Natural killer cell (primary cell): ENCODE data around the gene GABBR2. TPM values are rescaled to one million over a fixed set of nuclear protein-coding genes. Genes with fewer than 3 reads are reported as not detected.
"Not testable (repeated sequence)": the region's sequence is repeated elsewhere in the genome, so short reads cannot be mapped to it uniquely, and the experiment has no call there.

ENCODE experiments used
- ATAC-seq, 3 donors: fragments of 150-1000 bp in 2 of 3; fragments of 200-7000 bp in 1 of 3; cut with Tn5 transposase; 1 replicate in 1 of 3; 2 replicates in 2 of 3; pipeline ENCODE4 v1.10.0; 2021; ENCODE audit warnings: mild to moderate bottlenecking in 2 of 3, moderate library complexity in 2 of 3
- DNase-seq, 2 donors: peaks; one replicate each; pipeline versions ENCODE4 v3.0.0 to v3.0.0-alpha.2; 2013 to 2021; ENCODE audit warnings: mixed read lengths in 1 of 2
- H3K27ac ChIP-seq: one replicate; pipeline ENCODE4 v1.5.1; 2013; ENCODE audit warnings: mild to moderate bottlenecking, low read length
- H3K27me3 ChIP-seq: one replicate; pipeline ENCODE4 v1.6.1; 2013; ENCODE audit warnings: low read length; ENCODE audit not compliant: control insufficient read depth, insufficient read depth
- H3K36me3 ChIP-seq: one replicate; pipeline ENCODE4 v1.6.1; 2013; ENCODE audit warnings: low read length; ENCODE audit not compliant: control insufficient read depth, insufficient read depth
- H3K4me1 ChIP-seq: one replicate; pipeline ENCODE4 v1.6.1; 2013; ENCODE audit warnings: low read length; ENCODE audit not compliant: control insufficient read depth, insufficient read depth
- H3K4me3 ChIP-seq: one replicate; pipeline ENCODE4 v1.5.1; 2013; ENCODE audit warnings: low read length
- H3K9me3 ChIP-seq: one replicate; pipeline ENCODE4 v1.6.1; 2013; ENCODE audit warnings: low read length; ENCODE audit not compliant: control insufficient read depth, insufficient read depth
- H3K27ac Mint-ChIP-seq, 2 donors: one replicate each; pipeline ENCODE4 v1.8.0; 2022; ENCODE audit warnings: mild to moderate bottlenecking in 2 of 2, mixed read lengths in 2 of 2, moderate library complexity in 1 of 2
- H3K27me3 Mint-ChIP-seq, 2 donors: one replicate each; pipeline ENCODE4 v1.8.0; 2022; ENCODE audit warnings: low read depth in 2 of 2, mixed read lengths in 2 of 2
- H3K36me3 Mint-ChIP-seq: one replicate; pipeline ENCODE4 v1.8.0; 2022; ENCODE audit warnings: mixed read lengths
- H3K4me1 Mint-ChIP-seq, 2 donors: one replicate each; pipeline ENCODE4 v1.8.0; 2022; ENCODE audit warnings: mixed read lengths in 2 of 2
- H3K4me3 Mint-ChIP-seq: one replicate; pipeline ENCODE4 v1.8.0; 2022; ENCODE audit warnings: mild to moderate bottlenecking, moderate library complexity, mixed read lengths
- H3K9me3 Mint-ChIP-seq, 2 donors: one replicate each; pipeline ENCODE4 v1.8.0; 2022; ENCODE audit warnings: mixed read lengths in 2 of 2
- CTCF ChIP-seq: fragments of 200-600 bp; IDR thresholded peaks from one replicate; pipeline ENCODE4 v1.8.0; 2022; ENCODE audit warnings: antibody characterized with exemption
- WGBS: methylation state at CpG from one replicate; pipeline ENCODE4 v1.1.7; 2013; ENCODE audit warnings: missing lambda C conversion rate; ENCODE audit not compliant: insufficient coverage; 5-methylcytosine and 5-hydroxymethylcytosine counted together
- intact Hi-C: fragments of 100-400 bp; cut with micrococcal nuclease; formaldehyde crosslinking; loops from one replicate; pipeline ENCODE4 v1.14.2; 2022
- total RNA-seq, 4 donors: library from RNA; stranded (reverse); fragments of 120-200 nt in 1 of 4; gene quantifications; one replicate each; pipeline versions ENCODE4 v1.2.3 to v1.2.4, GENCODE V29; 2013 to 2022

Gene GABBR2
- total RNA-seq, 3 donors from 2014 or later (not counting 1 experiment from before 2014, with no cell fraction given), result not detected

DNA sequence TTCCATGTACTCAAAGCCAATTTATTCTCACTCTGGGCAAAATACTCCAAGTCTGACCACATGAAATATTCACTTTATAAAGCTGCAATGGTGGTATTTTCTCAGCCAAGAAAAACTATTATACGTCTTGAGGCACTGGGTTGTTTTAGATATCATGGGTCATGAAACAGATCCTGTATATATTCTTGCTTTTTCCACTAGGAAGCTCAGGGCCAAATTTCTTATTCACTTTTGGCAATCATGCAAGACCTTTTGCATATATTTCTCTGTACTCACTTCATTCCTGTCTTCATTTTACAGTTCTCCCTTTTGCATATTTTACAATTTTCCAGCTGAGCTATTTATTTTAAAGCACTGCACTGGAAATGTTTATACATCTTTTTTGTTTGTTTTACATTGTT, 49.8 kb downstream of the GABBR2 start:
- 80% methylated on average over 1 of the region's 1 CpG for WGBS
- Mint-ChIP-seq H3K4me3 (no peak overlapping the region), H3K27ac (no peak overlapping the region), H3K27me3 (peaks cover 7 to 13% of the 10 kb centered on the region in 2 donors), H3K4me1 (no peaks in the 10 kb centered on the region), H3K9me3 (no peaks in the 10 kb centered on the region), H3K36me3 (no peaks in the 10 kb centered on the region)
- Histone ChIP-seq H3K27ac (no peak overlapping the region), H3K9me3 (no peaks in the 10 kb centered on the region), H3K27me3 (no peaks in the 10 kb centered on the region), H3K4me1 (no peaks in the 10 kb centered on the region), H3K36me3 (no peaks in the 10 kb centered on the region), H3K4me3 (no peak overlapping the region)
- no peak for TF ChIP-seq CTCF
- intact Hi-C loops, result no loop called here
- ATAC-seq (no peak), DNase-seq (no peak)

DNA sequence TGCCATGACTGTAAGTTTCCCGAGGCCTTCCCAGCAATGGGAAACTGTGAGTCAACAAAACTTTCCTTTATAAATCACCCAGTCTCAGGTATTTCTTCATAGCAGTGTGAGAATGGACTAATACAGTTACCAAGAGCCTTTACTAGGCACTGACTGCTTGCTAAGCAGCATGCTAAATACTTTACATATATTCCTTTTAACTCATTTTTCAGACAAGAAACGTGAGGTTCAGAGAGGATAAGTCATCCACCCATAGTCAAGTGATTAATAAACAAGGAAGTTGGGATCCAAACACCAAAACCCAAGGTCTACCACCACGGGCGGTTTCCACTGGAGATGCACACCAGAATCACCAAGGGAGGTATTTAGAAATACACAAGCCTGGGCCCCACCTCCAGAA, 50.8 kb downstream of the GABBR2 start:
- Histone ChIP-seq H3K4me1 (no peaks in the 10 kb centered on the region), H3K27me3 (no peaks in the 10 kb centered on the region), H3K27ac (no peak overlapping the region), H3K36me3 (no peaks in the 10 kb centered on the region), H3K4me3 (no peak overlapping the region), H3K9me3 (no peaks in the 10 kb centered on the region)
- 84% methylated on average over 4 of the region's 4 CpGs for WGBS
- Mint-ChIP-seq H3K36me3 (no peaks in the 10 kb centered on the region), H3K9me3 (no peaks in the 10 kb centered on the region), H3K27ac (no peak overlapping the region), H3K4me3 (no peak overlapping the region), H3K4me1 (no peaks in the 10 kb centered on the region), H3K27me3 (peaks cover 7 to 13% of the 10 kb centered on the region in 2 donors)
- DNase-seq, result no peak
- intact Hi-C loops, result no loop called here
- no peak for ATAC-seq
- no peak for TF ChIP-seq CTCF

GRCh38 chr9:98656511-98656910, 52.2 kb downstream of the GABBR2 start:
- no CpG with 5 or more reads among the region's 2 CpGs for WGBS
- no peak for DNase-seq
- Mint-ChIP-seq H3K27me3 (peaks cover 0 to 16% of the 10 kb centered on the region in 2 donors), H3K4me3 (no peak overlapping the region), H3K4me1 (no peaks in the 10 kb centered on the region), H3K9me3 (no peaks in the 10 kb centered on the region), H3K27ac (no peak overlapping the region), H3K36me3 (no peaks in the 10 kb centered on the region)
- ATAC-seq, result no peak
- H3K4me3 ChIP-seq, result no peak overlapping the region
- H3K27me3 ChIP-seq, result no peaks in the 10 kb centered on the region
- no peaks in the 10 kb centered on the region for H3K36me3 ChIP-seq
- no peaks in the 10 kb centered on the region for H3K9me3 ChIP-seq
- intact Hi-C loops, result no loop called here
- TF ChIP-seq CTCF, result no peak
- H3K4me1 ChIP-seq, result no peaks in the 10 kb centered on the region
- no peak overlapping the region for H3K27ac ChIP-seq

DNA sequence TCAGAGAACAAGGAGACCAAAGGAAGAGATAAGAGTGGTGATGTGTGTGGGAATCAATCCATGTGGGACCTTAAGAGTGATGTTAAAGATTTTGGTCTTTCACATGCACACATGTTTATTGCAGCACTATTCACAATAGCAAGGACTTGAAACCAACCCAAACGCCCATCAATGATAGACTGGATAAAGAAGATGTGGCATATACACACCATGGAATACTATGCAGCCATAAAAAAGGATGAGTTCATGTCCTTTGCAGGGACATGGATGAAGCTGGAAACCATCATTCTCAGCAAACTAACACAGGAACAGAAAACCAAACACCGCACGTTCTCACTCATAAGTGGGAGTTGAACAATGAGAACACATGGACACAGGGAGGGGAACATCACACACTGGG, 53.3 kb downstream of the GABBR2 start:
- WGBS, result no CpG with 5 or more reads among the region's 3 CpGs
- not testable (repeated sequence) for H3K36me3 Mint-ChIP-seq, ATAC-seq

More for the DNA sequence above, 53.3 kb downstream of the GABBR2 start:
- H3K27me3 ChIP-seq, H3K27ac ChIP-seq, H3K27ac Mint-ChIP-seq, H3K4me3 Mint-ChIP-seq, H3K9me3 Mint-ChIP-seq, H3K36me3 ChIP-seq, intact Hi-C loops, H3K4me3 ChIP-seq, H3K4me1 Mint-ChIP-seq, DNase-seq, H3K9me3 ChIP-seq, H3K4me1 ChIP-seq: not testable (repeated sequence)
- H3K27me3 Mint-ChIP-seq, result peaks cover 3 to 16% of the 10 kb centered on the region in 2 donors
